ENCODE data around the gene HSPA1A.

HSPA1A gene

DNA sequence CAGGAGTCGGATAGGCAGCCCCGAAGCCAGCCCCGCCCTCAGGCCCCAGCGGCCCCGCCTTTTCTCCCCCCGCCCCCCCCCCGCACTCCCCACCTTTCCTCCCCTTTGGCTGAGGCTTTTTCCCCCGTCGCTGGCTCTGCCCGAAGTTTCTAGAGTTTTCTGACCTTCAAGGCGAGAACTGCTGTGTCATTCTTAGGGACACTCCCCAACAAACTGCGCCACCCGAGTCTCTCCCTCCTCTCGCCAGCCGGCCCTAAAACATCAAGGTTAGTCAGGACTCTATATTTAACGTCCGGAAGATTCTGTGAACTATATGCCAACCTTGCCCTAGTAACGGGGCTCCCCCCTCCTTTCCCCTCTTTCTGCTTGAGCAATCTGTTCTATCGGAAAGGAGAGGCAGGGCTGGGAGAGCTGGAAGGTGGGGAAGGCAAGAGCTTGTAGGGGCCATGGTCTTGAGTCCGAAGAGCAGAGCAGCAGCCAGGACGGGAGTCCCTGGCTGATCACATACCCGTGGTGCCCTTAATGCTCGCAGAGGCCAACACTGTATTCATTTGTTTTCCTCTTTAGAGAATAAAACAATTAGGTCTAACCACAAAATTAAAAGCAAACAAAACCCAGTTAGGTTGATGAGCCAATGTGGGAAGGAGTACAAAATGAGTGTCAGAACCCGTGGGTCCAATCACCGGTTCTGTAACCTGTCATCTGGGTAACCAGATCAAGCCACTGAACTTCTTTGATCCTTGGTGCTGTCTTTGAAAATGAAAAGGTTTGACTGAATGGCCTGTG, 6.9 kb downstream of the HSPA1A start:
- no peak for TF ChIP-seq YY1 (IDR thresholded peaks at IDR 0.05; ENCODE audit: low read depth)
- TF ChIP-seq TCF12 (IDR thresholded peaks at IDR 0.05; ENCODE audit: low read depth): no peak
- no peak for TF ChIP-seq EP300 (IDR thresholded peaks at IDR 0.05; ENCODE audit: borderline replicate concordance)
- peak; percentile 85 for TF ChIP-seq TAF1 (IDR thresholded peaks at IDR 0.05; ENCODE audit: low read depth)
- TF ChIP-seq, protein P1, sequence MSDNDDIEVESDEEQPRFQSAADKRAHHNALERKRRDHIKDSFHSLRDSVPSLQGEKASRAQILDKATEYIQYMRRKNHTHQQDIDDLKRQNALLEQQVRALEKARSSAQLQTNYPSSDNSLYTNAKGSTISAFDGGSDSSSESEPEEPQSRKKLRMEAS (IDR thresholded peaks at IDR 0.05): peak; percentile 69
- TF ChIP-seq, protein P2, sequence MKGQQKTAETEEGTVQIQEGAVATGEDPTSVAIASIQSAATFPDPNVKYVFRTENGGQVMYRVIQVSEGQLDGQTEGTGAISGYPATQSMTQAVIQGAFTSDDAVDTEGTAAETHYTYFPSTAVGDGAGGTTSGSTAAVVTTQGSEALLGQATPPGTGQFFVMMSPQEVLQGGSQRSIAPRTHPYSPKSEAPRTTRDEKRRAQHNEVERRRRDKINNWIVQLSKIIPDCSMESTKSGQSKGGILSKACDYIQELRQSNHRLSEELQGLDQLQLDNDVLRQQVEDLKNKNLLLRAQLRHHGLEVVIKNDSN (IDR thresholded peaks at IDR 0.05): no peak

DNA sequence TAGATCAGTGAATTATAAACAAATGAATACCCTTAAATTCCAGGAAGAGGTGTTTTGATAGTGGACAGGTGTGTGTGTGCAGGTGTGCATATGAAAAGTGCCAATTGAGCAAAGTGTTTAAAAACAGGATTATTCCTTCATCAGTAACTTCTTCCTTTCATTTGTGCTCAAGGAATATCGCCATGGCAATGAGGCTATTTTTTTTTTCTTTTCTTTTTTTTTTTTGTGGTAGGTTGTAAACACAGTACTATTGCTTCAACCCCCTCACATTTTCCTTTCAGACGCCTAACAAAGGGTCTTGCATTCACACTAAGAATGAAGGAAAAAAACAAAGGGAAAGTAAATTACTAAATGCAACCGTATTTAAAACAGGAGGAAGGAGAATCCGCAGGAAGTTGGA, 10.2 kb downstream of the HSPA1A start:
- TF ChIP-seq, protein P1 (IDR thresholded peaks at IDR 0.05): no peak
- TF ChIP-seq TCF12 (IDR thresholded peaks at IDR 0.05; ENCODE audit: low read depth): no peak
- no peak for TF ChIP-seq EP300 (IDR thresholded peaks at IDR 0.05; ENCODE audit: borderline replicate concordance)
- no peak for TF ChIP-seq EGR1 (IDR thresholded peaks at IDR 0.05)
- TF ChIP-seq TAF1 (IDR thresholded peaks at IDR 0.05; ENCODE audit: low read depth): no peak
- no peak for TF ChIP-seq ZBTB7A (IDR thresholded peaks at IDR 0.05; ENCODE audit: low read depth)
- no peak for TF ChIP-seq CEBPB (IDR thresholded peaks at IDR 0.05)
- TF ChIP-seq CREB1 (IDR thresholded peaks at IDR 0.05; ENCODE audit: low read depth): no peak

DNA sequence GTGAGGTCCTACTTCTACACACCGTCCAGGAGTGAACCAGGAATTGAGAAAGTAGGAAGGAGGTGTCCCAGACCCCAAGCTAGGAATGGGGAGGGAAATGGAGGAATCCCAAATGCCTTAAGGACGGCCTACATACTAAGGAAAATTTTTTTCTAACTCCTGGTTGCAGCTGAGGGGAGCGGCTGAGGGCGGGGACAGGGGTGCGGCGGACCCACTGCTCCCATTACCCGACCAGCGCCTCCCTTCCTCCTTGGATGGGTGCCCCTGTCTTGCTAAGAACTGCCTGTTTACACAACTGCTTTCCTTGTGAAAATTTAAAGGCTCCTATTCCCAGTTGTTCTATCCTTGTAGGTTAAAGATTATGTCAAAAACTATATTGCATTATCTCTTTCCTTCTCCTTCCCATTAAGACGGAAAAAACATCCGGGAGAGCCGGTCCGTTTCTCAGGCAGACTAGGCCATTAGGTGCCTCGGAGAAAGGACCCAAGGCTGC, 11.5 kb downstream of the HSPA1A start:
- TF ChIP-seq TAF1 (IDR thresholded peaks at IDR 0.05; ENCODE audit: low read depth) (peak; percentile 18; the same call in 1 of the 2 replicates), NFIC (IDR thresholded peaks at IDR 0.05) (peak; percentile 61), FOXM1 (IDR thresholded peaks at IDR 0.05; ENCODE audit: borderline replicate concordance, low read depth) (no peak)
- TF ChIP-seq, protein P1 (IDR thresholded peaks at IDR 0.05): peak; percentile 35

DNA sequence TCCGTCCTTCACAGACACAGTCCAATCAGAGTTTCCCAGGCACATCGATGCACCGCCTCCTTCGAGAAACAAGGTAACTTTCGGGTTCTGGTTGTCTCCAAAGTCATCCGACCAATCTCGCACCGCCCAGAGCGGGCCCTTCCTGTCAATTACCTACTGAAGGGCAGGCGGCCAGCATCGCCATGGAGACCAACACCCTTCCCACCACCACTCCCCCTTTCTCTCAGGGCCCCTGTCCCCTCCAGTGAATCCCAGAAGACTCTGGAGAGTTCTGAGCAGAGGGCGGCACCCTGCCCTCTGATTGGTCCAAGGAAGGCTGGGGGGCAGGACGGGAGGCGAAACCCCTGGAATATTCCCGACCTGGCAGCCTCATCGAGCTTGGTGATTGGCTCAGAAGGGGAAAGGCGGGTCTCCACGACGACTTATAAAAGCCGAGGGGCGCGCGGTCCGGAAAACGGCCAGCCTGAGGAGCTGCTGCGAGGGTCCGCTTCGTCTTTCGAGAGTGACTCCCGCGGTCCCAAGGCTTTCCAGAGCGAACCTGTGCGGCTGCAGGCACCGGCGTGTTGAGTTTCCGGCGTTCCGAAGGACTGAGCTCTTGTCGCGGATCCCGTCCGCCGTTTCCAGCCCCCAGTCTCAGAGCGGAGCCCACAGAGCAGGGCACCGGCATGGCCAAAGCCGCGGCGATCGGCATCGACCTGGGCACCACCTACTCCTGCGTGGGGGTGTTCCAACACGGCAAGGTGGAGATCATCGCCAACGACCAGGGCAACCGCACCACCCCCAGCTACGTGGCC, 12.1 kb downstream of the HSPA1A start, which contains the start of gene HSPA1B:
Gene HSPA1B, plus strand, starts transcription at position 453 of the 794 bp plus-strand sequence. Its CDS starts 213 bp downstream, at position 666.
- TF ChIP-seq TAF1 (IDR thresholded peaks at IDR 0.05; ENCODE audit: low read depth) (peak; percentile 85), CREB1 (IDR thresholded peaks at IDR 0.05; ENCODE audit: low read depth) (0 out of 2 replicates have a peak, but pooled peaks have one; percentile 24), TCF12 (IDR thresholded peaks at IDR 0.05; ENCODE audit: low read depth) (no peak), FOXM1 (IDR thresholded peaks at IDR 0.05; ENCODE audit: borderline replicate concordance, low read depth) (0 out of 2 replicates have a peak, but pooled peaks have one; percentile 24), RAD21 (IDR thresholded peaks at IDR 0.05; ENCODE audit: low read depth) (no peak), NFIC (IDR thresholded peaks at IDR 0.05) (peak; percentile 12; the same call in 1 of the 2 replicates), CEBPB (IDR thresholded peaks at IDR 0.05) (no peak), ZBTB7A (IDR thresholded peaks at IDR 0.05; ENCODE audit: low read depth) (no peak)
- TF ChIP-seq, protein P3, sequence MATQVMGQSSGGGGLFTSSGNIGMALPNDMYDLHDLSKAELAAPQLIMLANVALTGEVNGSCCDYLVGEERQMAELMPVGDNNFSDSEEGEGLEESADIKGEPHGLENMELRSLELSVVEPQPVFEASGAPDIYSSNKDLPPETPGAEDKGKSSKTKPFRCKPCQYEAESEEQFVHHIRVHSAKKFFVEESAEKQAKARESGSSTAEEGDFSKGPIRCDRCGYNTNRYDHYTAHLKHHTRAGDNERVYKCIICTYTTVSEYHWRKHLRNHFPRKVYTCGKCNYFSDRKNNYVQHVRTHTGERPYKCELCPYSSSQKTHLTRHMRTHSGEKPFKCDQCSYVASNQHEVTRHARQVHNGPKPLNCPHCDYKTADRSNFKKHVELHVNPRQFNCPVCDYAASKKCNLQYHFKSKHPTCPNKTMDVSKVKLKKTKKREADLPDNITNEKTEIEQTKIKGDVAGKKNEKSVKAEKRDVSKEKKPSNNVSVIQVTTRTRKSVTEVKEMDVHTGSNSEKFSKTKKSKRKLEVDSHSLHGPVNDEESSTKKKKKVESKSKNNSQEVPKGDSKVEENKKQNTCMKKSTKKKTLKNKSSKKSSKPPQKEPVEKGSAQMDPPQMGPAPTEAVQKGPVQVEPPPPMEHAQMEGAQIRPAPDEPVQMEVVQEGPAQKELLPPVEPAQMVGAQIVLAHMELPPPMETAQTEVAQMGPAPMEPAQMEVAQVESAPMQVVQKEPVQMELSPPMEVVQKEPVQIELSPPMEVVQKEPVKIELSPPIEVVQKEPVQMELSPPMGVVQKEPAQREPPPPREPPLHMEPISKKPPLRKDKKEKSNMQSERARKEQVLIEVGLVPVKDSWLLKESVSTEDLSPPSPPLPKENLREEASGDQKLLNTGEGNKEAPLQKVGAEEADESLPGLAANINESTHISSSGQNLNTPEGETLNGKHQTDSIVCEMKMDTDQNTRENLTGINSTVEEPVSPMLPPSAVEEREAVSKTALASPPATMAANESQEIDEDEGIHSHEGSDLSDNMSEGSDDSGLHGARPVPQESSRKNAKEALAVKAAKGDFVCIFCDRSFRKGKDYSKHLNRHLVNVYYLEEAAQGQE (IDR thresholded peaks at IDR 0.05; ENCODE audit: low read depth): no peak

DNA sequence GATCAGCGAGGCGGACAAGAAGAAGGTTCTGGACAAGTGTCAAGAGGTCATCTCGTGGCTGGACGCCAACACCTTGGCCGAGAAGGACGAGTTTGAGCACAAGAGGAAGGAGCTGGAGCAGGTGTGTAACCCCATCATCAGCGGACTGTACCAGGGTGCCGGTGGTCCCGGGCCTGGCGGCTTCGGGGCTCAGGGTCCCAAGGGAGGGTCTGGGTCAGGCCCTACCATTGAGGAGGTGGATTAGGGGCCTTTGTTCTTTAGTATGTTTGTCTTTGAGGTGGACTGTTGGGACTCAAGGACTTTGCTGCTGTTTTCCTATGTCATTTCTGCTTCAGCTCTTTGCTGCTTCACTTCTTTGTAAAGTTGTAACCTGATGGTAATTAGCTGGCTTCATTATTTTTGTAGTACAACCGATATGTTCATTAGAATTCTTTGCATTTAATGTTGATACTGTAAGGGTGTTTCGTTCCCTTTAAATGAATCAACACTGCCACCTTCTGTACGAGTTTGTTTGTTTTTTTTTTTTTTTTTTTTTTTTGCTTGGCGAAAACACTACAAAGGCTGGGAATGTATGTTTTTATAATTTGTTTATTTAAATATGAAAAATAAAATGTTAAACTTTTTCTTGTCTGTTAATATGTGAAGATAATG, 14.4 kb downstream of the HSPA1A start:
- TF ChIP-seq EP300 (IDR thresholded peaks at IDR 0.05; ENCODE audit: borderline replicate concordance): no peak
- TF ChIP-seq RAD21 (IDR thresholded peaks at IDR 0.05; ENCODE audit: low read depth): peak; percentile 72

DNA sequence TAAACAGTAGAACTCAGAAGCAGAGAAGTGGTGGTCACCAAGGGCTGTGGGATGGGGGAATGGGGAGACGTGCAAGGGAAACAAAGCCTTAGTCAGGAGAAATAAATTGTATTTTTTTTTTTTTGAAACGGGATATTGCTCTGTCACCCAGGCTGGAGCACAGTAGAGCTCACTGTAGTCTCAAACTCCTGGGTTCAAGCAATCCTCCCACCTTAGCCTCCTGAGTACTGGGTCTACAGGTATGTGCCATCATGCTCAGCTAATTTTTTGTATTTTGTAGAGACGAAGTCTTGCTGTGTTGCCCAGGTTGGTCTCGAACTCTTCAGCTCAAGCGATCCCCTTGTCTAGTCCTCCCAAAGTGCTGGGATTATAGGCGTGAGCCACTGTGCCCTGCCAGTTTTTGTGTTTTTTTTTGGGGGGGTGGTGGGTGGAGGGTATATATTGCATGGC, 15.6 kb downstream of the HSPA1A start:
- TF ChIP-seq, protein P3 (IDR thresholded peaks at IDR 0.05; ENCODE audit: low read depth): no peak
- TF ChIP-seq YY1 (IDR thresholded peaks at IDR 0.05; ENCODE audit: low read depth) (no peak), CEBPB (IDR thresholded peaks at IDR 0.05) (no peak), ZBTB7A (IDR thresholded peaks at IDR 0.05; ENCODE audit: low read depth) (no peak), CREB1 (IDR thresholded peaks at IDR 0.05; ENCODE audit: low read depth) (no peak), FOXM1 (IDR thresholded peaks at IDR 0.05; ENCODE audit: borderline replicate concordance, low read depth) (no peak), NFIC (IDR thresholded peaks at IDR 0.05) (no peak), RAD21 (IDR thresholded peaks at IDR 0.05; ENCODE audit: low read depth) (no peak), EGR1 (IDR thresholded peaks at IDR 0.05) (no peak), EP300 (IDR thresholded peaks at IDR 0.05; ENCODE audit: borderline replicate concordance) (no peak), TAF1 (IDR thresholded peaks at IDR 0.05; ENCODE audit: low read depth) (no peak), TCF12 (IDR thresholded peaks at IDR 0.05; ENCODE audit: low read depth) (no peak), TEAD4 (IDR thresholded peaks at IDR 0.05) (no peak)
- TF ChIP-seq, protein P2 (IDR thresholded peaks at IDR 0.05): no peak
- TF ChIP-seq, protein P1 (IDR thresholded peaks at IDR 0.05): no peak
